ENCODE measurements around the gene DBNDD1.

Gene DBNDD1

GRCh38 chr16:90031186-90031930 lies 12.1 kb upstream of the DBNDD1 start:
- Mint-ChIP-seq H3K27ac (peak overlapping the region; percentile 82 to 91), H3K27me3 (no peaks in the 10 kb centered on the region), H3K4me3 (peak overlapping the region in 1 of 2 donors; percentile 36), H3K4me1 (ENCODE audit: low read depth in 2 of 2) (peaks cover 1 to 18% of the 10 kb centered on the region in 2 donors), H3K36me3 (ENCODE audit: insufficient read depth) (peaks cover 22% of the 10 kb centered on the region), H3K9me3 (no peaks in the 10 kb centered on the region)
- ATAC-seq (replicated peaks) (no peak), DNase-seq (no peak)

- Mint-ChIP-seq H3K4me3 (no peak overlapping the region), H3K9me3 (no peaks in the 10 kb centered on the region), H3K27me3 (no peaks in the 10 kb centered on the region), H3K36me3 (ENCODE audit: insufficient read depth) (peaks cover 20% of the 10 kb centered on the region), H3K27ac (no peak overlapping the region), H3K4me1 (ENCODE audit: low read depth in 2 of 2) (peaks cover 5 to 19% of the 10 kb centered on the region in 2 donors)
- ATAC-seq (replicated peaks) (no peak), DNase-seq (no peak)
Measured at GRCh38 chr16:90028985-90029384, 9.7 kb upstream of the DBNDD1 start.

- Mint-ChIP-seq H3K4me3 (no peak overlapping the region), H3K36me3 (ENCODE audit: insufficient read depth) (peaks cover 18% of the 10 kb centered on the region), H3K4me1 (ENCODE audit: low read depth in 2 of 2) (peaks cover 5 to 19% of the 10 kb centered on the region in 2 donors), H3K9me3 (no peaks in the 10 kb centered on the region), H3K27ac (no peak overlapping the region), H3K27me3 (no peaks in the 10 kb centered on the region)
- ATAC-seq (replicated peaks) (no peak), DNase-seq (no peak)
Measured at GRCh38 chr16:90027611-90028010, 8.4 kb upstream of the DBNDD1 start.

GRCh38 chr16:90026135-90026534 lies 6.9 kb upstream of the DBNDD1 start:
- H3K4me1 Mint-ChIP-seq (ENCODE audit: low read depth in 2 of 2) = peaks cover 13 to 18% of the 10 kb centered on the region in 2 donors
- no peaks in the 10 kb centered on the region for H3K27me3 Mint-ChIP-seq
- ATAC-seq (replicated peaks) (peak; percentile 44), DNase-seq (no peak)
- peak overlapping the region in 1 of 2 donors; percentile 29 for H3K27ac Mint-ChIP-seq
- peaks cover 3% of the 10 kb centered on the region for H3K36me3 Mint-ChIP-seq (ENCODE audit: insufficient read depth)
- H3K9me3 Mint-ChIP-seq = no peaks in the 10 kb centered on the region
- H3K4me3 Mint-ChIP-seq = no peak overlapping the region

GRCh38 chr16:90023078-90023447 lies 3.8 kb upstream of the DBNDD1 start:
- H3K27ac Mint-ChIP-seq = peak overlapping the region in 1 of 2 donors; percentile 62

GRCh38 chr16:90022209-90023077 lies 3.2 kb upstream of the DBNDD1 start:
- peak; percentile 82 for ATAC-seq (replicated peaks)
- Mint-ChIP-seq H3K36me3 (ENCODE audit: insufficient read depth) (no peaks in the 10 kb centered on the region), H3K27ac (peak overlapping the region; percentile 62 to 76), H3K9me3 (no peaks in the 10 kb centered on the region), H3K4me1 (ENCODE audit: low read depth in 2 of 2) (peaks cover 16 to 21% of the 10 kb centered on the region in 2 donors), H3K4me3 (peak overlapping the region; percentile 68 to 76), H3K27me3 (peaks cover 0 to 20% of the 10 kb centered on the region in 2 donors)
- peak; percentile 58 to 71 (median 71) for DNase-seq

More at GRCh38 chr16:90023078-90023447, 3.8 kb upstream of the DBNDD1 start:
- Mint-ChIP-seq H3K4me1 (ENCODE audit: low read depth in 2 of 2) (peaks cover 16 to 21% of the 10 kb centered on the region in 2 donors), H3K4me3 (peak overlapping the region; percentile 68 to 76), H3K9me3 (no peaks in the 10 kb centered on the region), H3K36me3 (ENCODE audit: insufficient read depth) (no peaks in the 10 kb centered on the region), H3K27me3 (peaks cover 0 to 14% of the 10 kb centered on the region in 2 donors)
- DNase-seq (no peak), ATAC-seq (replicated peaks) (no peak)

GRCh38 chr16:90020838-90021382 lies 1.7 kb upstream of the DBNDD1 start:
- Mint-ChIP-seq H3K27ac (no peak overlapping the region), H3K4me3 (peak overlapping the region in 1 of 2 donors; percentile 78), H3K36me3 (ENCODE audit: insufficient read depth) (no peaks in the 10 kb centered on the region), H3K4me1 (ENCODE audit: low read depth in 2 of 2) (peaks cover 13 to 15% of the 10 kb centered on the region in 2 donors), H3K27me3 (peaks cover 1 to 23% of the 10 kb centered on the region in 2 donors), H3K9me3 (no peaks in the 10 kb centered on the region)
- ATAC-seq (replicated peaks) (no peak), DNase-seq (no peak)

- no peak overlapping the region for H3K27ac Mint-ChIP-seq
- DNase-seq (no peak), ATAC-seq (replicated peaks) (no peak)
- peaks cover 7 to 29% of the 10 kb centered on the region in 2 donors for H3K27me3 Mint-ChIP-seq
- H3K4me1 Mint-ChIP-seq (ENCODE audit: low read depth in 2 of 2) = peaks cover 11 to 13% of the 10 kb centered on the region in 2 donors
- H3K9me3 Mint-ChIP-seq = no peaks in the 10 kb centered on the region
- no peaks in the 10 kb centered on the region for H3K36me3 Mint-ChIP-seq (ENCODE audit: insufficient read depth)
- H3K4me3 Mint-ChIP-seq = peak overlapping the region; percentile 70 to 78
Measured at GRCh38 chr16:90020260-90020837, 1.1 kb upstream of the DBNDD1 start.

GRCh38 chr16:90019543-90020259 lies 445 bp upstream of the DBNDD1 start:
- H3K4me3 Mint-ChIP-seq = peak overlapping the region; percentile 70 to 78
- peaks cover 7 to 34% of the 10 kb centered on the region in 2 donors for H3K27me3 Mint-ChIP-seq
- no peaks in the 10 kb centered on the region for H3K36me3 Mint-ChIP-seq (ENCODE audit: insufficient read depth)
- H3K27ac Mint-ChIP-seq = no peak overlapping the region
- ATAC-seq (replicated peaks) = peak; percentile 54
- no peaks in the 10 kb centered on the region for H3K9me3 Mint-ChIP-seq
- DNase-seq = peak in 1 of 3 experiments; percentile 19
- H3K4me1 Mint-ChIP-seq (ENCODE audit: low read depth in 2 of 2) = peaks cover 11 to 13% of the 10 kb centered on the region in 2 donors

- no peak for ATAC-seq (replicated peaks)
- H3K36me3 Mint-ChIP-seq (ENCODE audit: insufficient read depth) = no peaks in the 10 kb centered on the region
- no peak for DNase-seq
- H3K4me3 Mint-ChIP-seq = peak overlapping the region; percentile 72 to 80
- H3K4me1 Mint-ChIP-seq (ENCODE audit: low read depth in 2 of 2) = peaks cover 11 to 13% of the 10 kb centered on the region in 2 donors
- no peaks in the 10 kb centered on the region for H3K9me3 Mint-ChIP-seq
- no peak overlapping the region for H3K27ac Mint-ChIP-seq
- peaks cover 11 to 41% of the 10 kb centered on the region in 2 donors for H3K27me3 Mint-ChIP-seq
Measured at GRCh38 chr16:90018297-90018651, 982 bp downstream of the DBNDD1 start.

- no peak overlapping the region for H3K4me3 Mint-ChIP-seq
- no peaks in the 10 kb centered on the region for H3K36me3 Mint-ChIP-seq (ENCODE audit: insufficient read depth)
- ATAC-seq (replicated peaks) (no peak), DNase-seq (no peak)
- H3K27ac Mint-ChIP-seq = no peak overlapping the region
- H3K9me3 Mint-ChIP-seq = no peaks in the 10 kb centered on the region
- H3K4me1 Mint-ChIP-seq (ENCODE audit: low read depth in 2 of 2) = peaks cover 3% of the 10 kb centered on the region in 2 donors
- peaks cover 12 to 51% of the 10 kb centered on the region in 2 donors for H3K27me3 Mint-ChIP-seq
Measured at GRCh38 chr16:90016339-90016950, 2.8 kb downstream of the DBNDD1 start.

- ATAC-seq (replicated peaks) = no peak
- H3K36me3 Mint-ChIP-seq (ENCODE audit: insufficient read depth) = no peaks in the 10 kb centered on the region
- no peak overlapping the region for H3K27ac Mint-ChIP-seq
- no peak overlapping the region for H3K4me3 Mint-ChIP-seq
- H3K4me1 Mint-ChIP-seq (ENCODE audit: low read depth in 2 of 2) = peaks cover 3 to 4% of the 10 kb centered on the region in 2 donors
- H3K27me3 Mint-ChIP-seq = peaks cover 12 to 51% of the 10 kb centered on the region in 2 donors
- H3K9me3 Mint-ChIP-seq = no peaks in the 10 kb centered on the region
- no peak for DNase-seq
Measured at GRCh38 chr16:90015586-90016338, 3.5 kb downstream of the DBNDD1 start.
